Mesodermal cell (in vitro differentiated cells): ENCODE measurements around the gene TRIM36.
A peak's percentile ranks its signal among the peaks of the same experiment; 100 is the strongest.

Experiments used
- H3K27ac ChIP-seq: 2 replicates; pipeline ENCODE4 v1.7.0; 2013; ENCODE audit warnings: mild to moderate bottlenecking, low read depth, low read length, moderate library complexity; ENCODE audit not compliant: severe bottlenecking
- H3K36me3 ChIP-seq: 2 replicates; pipeline ENCODE4 v1.7.1; 2013; ENCODE audit warnings: mild to moderate bottlenecking, low read length, moderate library complexity; ENCODE audit not compliant: control insufficient read depth, insufficient read depth
- H3K4me1 ChIP-seq: one replicate; pipeline ENCODE4 v1.7.1; 2013; ENCODE audit warnings: mild to moderate bottlenecking, low read length; ENCODE audit not compliant: insufficient read depth, control insufficient read depth, poor library complexity, severe bottlenecking
- H3K4me3 ChIP-seq: 2 replicates; pipeline ENCODE4 v1.7.0; 2013; ENCODE audit warnings: low read length, control low read depth, mild to moderate bottlenecking; ENCODE audit not compliant: insufficient read depth, poor library complexity, severe bottlenecking; ENCODE audit errors: extremely low read depth
- H3K9me3 ChIP-seq: 2 replicates; pipeline ENCODE4 v1.7.1; 2013; ENCODE audit warnings: mild to moderate bottlenecking, low read length, moderate library complexity; ENCODE audit not compliant: control insufficient read depth
- WGBS, 2 experiments: methylation state at CpG; one replicate each; pipeline ENCODE4 v1.1.5; 2013; ENCODE audit warnings: missing lambda C conversion rate in 2 of 2; ENCODE audit not compliant: insufficient coverage in 2 of 2; 5-methylcytosine and 5-hydroxymethylcytosine counted together

The TRIM36 gene

DNA sequence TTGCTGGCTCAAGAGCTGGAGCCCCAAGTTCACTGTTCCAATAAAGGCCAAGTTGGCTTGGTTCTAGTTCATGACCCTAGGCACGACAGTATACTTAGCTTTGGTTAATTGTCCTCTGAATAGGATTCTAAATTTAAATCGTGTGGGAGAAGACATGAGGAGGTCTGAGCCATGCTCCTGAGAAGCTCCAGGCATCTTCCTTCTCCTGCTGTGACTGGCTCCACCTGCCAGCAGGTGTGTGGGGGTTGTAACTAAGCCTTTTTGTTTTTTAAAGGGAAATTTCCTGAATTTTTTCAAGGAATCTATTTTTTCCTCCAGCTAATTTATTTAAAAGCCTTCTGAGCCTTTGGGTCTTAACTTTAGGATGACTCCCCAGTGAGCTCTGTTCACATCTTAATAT lies 20.2 kb upstream of the TRIM36 start:
- Histone ChIP-seq H3K4me1 (no peaks in the 10 kb centered on the region), H3K4me3 (no peak overlapping the region), H3K36me3 (no peaks in the 10 kb centered on the region), H3K27ac (no peak overlapping the region), H3K9me3 (no peaks in the 10 kb centered on the region)
- WGBS, 2 experiments = 52 to 54% methylated on average over 2 of the region's 2 CpGs

DNA sequence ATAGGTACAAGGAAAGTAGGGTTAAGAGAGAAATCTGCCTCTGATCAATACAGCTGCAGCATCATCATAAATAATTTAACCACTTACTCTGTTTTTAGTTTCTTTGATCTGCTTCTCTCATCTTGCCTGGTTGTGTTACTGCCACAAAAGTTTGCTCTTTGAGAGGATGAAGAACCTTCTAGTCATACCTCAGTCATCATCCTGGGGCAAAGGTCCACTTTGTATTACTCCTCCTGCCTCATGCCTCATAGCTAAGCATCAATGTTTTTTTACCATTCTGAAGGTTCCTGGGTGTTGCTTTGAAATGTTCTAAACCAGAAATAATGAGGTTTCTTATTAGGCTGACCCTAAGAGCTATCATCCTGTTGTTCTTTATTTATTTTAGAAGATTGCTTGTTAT lies 17.1 kb upstream of the TRIM36 start:
- no peaks in the 10 kb centered on the region for H3K9me3 ChIP-seq
- H3K4me3 ChIP-seq = no peak overlapping the region
- no peaks in the 10 kb centered on the region for H3K4me1 ChIP-seq
- no peaks in the 10 kb centered on the region for H3K36me3 ChIP-seq
- no peak overlapping the region for H3K27ac ChIP-seq

DNA sequence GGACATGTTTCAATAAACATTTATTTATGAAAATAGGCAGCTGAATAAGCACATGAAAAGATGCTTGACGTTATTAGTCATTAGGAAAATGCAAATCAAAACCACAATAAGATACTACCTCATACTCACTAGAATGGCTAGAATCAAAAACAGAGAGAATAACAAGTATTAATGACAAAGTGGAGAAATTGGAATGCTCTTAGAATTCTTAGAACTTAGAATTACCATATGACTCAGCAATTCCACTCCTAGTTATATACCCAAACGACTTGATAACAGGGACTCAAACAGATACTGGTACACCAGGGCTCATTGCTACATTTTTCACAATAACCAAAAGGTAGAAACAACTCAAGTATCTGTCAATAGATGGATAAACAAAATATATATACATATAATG lies 15.1 kb upstream of the TRIM36 start:
- Histone ChIP-seq H3K36me3 (no peaks in the 10 kb centered on the region), H3K4me1 (no peaks in the 10 kb centered on the region), H3K27ac (no peak overlapping the region), H3K9me3 (no peaks in the 10 kb centered on the region), H3K4me3 (no peak overlapping the region)
- WGBS, 2 experiments = no CpG with 5 or more reads among the region's 2 CpGs

DNA sequence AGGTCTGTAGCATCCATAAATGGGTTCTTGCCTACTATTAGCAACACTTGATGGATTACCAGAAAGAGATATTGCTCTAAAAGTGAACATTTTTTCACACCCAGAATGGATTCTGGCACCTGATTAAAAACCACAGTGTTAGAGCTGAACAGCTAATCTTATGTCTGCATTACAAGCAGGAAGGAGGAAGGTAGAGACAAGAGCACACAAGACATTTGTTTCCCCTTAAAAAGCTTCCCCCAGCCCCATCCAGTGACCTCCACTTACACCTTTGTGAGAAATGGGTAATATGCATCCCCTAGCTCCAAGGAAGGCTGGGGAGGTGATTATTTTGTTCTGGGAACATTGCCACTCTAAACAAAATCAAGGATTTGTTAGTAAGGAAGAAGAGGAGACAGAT lies 12.0 kb upstream of the TRIM36 start:
- no peaks in the 10 kb centered on the region for H3K36me3 ChIP-seq
- no peaks in the 10 kb centered on the region for H3K4me1 ChIP-seq
- no peak overlapping the region for H3K4me3 ChIP-seq
- no peak overlapping the region for H3K27ac ChIP-seq
- H3K9me3 ChIP-seq = no peaks in the 10 kb centered on the region

DNA sequence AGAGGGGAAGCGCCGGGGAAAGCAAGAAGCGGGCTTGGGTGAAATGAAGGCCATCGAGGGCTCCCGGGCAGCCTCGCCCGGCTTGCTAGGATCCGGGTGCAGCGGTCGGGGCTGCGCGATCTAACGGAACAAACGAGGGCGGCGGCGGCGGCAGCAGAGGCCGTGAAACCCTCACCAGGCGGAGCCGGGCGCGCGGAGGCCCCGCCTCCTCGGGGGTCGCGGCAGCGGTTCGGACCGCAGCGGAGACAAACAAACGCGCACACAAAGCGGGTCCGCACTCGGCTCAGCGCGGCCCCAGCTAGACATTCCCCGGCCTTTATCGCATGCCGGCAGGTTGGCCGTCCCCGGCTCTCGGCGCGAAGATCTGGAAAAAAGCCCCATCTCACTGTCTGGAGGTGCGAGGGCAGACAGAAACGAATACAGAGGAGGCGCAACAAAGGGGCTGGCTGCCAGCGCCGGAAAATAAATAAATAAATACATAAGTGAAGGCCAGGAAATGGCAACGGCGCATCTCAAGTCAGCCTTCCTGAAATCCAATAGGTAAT lies 10.5 kb upstream of the TRIM36 start:
- Histone ChIP-seq H3K9me3 (no peaks in the 10 kb centered on the region), H3K36me3 (no peaks in the 10 kb centered on the region), H3K27ac (no peak overlapping the region), H3K4me3 (peak overlapping the region; percentile 54), H3K4me1 (no peaks in the 10 kb centered on the region)
- 0% methylated on average over 44 to 47 of the region's 54 CpGs for WGBS, 2 experiments

DNA sequence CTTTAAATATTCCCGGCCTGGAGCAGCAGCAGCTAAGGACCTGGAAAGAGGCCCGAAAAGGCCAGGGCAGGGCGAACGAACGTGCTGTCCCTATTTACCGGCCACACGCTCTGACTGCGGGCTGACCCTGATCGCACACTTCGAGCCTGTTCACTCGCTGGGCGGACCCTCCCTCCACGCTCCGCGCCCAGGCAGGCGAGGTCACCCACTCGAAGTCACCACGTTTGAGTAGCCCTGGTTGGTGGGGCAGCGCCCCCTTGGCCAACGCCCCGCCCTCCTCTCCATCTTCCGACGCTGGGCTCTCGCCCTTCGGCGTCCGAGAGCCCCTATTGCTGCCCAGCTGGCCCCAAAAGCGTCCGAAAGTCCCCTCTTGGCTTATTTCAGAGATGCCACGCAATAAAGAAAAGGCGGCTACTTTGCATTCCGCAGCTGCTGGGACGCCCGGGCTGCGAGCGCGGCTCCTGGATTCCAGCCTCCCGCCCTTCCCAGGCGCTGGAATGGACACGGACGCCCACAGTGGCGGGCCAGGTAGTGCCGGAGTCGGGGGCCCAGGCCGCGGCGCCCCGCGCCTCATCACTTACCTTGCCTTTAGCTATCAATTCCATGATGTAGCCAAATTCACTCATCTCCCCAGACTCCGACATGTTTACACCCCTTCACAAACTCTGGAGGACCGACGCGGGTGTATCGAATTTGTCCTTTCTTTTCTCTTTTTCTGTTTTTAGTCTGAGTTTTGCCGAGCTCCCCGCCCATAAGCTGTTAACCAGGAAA lies 9.9 kb upstream of the TRIM36 start:
- H3K27ac ChIP-seq = no peak overlapping the region
- H3K4me3 ChIP-seq = peak overlapping the region; percentile 54
- no peaks in the 10 kb centered on the region for H3K9me3 ChIP-seq
- H3K36me3 ChIP-seq = no peaks in the 10 kb centered on the region
- 2 to 3% methylated on average over 48 to 49 of the region's 56 CpGs for WGBS, 2 experiments
- no peaks in the 10 kb centered on the region for H3K4me1 ChIP-seq

DNA sequence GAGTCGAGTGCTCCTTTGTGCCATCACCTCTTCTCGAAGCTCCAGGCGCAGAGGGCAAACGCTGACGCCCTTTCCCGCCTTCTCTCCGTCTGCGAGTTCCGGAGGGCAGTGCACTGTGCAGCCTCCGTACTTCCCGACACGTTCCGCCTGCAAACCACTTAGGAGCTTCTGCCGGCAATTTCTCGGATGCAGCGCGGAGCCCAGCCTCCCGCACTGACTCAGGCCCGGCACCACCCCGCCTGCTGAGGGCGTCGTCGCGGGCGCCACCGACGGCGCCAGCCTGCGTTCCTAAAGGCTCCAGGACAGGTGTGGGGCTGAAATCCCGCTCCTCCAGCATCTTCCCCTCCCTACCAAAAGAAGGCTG lies 9.3 kb upstream of the TRIM36 start:
- Histone ChIP-seq H3K9me3 (no peaks in the 10 kb centered on the region), H3K27ac (no peak overlapping the region), H3K4me3 (no peak overlapping the region), H3K4me1 (no peaks in the 10 kb centered on the region), H3K36me3 (no peaks in the 10 kb centered on the region)
- WGBS, 2 experiments = 44% methylated on average over 27 to 30 of the region's 30 CpGs

DNA sequence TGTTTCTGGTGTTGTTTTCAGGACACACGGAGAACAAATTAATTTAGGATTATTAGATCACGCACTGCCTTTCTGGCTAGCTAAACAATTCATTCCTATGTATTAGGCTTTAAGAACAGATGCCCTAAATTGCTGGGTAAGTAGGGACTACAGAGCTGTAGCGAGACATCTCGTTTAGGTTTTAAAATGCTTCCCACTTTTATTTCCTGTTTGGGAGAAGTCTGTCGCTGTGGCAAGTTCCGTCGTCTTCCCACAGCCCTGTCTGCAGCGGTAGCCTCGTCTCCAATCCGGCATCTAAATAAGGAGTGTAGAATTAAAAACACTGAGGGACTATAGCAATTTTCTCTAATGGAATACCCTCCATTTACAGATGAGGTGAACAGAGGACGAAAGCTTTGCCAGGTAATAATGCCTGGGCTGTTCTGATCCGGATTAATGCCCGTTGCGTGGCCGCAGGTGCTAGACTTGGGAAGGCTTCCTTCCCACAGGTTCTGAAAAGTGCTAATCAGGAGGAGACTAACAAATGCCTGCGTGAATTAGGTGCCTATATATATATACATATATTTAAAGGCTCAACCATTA lies 1.3 kb upstream of the TRIM36 start:
- peaks cover 11% of the 10 kb centered on the region for H3K9me3 ChIP-seq
- H3K36me3 ChIP-seq = no peaks in the 10 kb centered on the region
- H3K27ac ChIP-seq = no peak overlapping the region
- 23 to 24% methylated on average over 3 to 5 of the region's 16 CpGs for WGBS, 2 experiments
- peaks cover 5% of the 10 kb centered on the region for H3K4me1 ChIP-seq
- H3K4me3 ChIP-seq = peak overlapping the region; percentile 72

DNA sequence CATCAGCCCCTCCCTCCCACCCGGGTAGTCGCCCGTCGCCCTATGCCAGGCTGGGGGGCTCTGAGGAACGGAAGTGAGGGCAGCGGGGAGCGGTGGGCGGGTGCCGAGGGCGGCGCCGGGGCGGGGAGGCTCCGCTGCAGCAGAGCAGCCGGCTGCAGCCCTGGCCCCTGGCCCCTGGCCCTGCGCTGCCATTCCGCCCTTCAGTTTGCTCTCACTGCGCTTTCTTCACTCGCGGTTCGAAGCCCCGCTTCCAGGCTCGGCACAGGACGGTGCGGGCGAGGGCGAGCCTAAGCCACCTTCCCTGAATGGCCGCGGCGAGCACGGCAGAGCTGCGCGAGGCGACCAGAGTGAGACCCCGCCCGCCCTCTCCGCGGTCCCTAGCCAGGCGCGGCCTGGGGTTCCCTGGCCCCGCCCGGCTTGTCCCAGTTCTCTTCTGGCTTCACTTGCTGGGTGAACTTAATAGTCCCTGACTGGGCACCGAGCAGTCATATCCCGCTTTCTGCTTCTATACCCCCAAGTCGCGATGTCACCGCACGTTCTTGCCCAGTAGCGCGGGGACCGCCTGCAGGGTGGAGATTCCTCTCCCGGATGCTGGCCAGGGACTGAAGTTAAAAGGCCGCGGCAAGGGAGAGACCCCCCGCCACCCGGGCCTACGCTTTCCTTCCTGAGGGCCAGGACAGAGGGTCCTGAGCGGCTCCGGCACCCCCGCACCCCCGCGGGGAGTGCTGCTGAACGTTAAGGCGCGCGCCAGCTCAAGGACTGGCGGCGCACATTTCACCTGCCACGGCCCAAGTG lies 623 bp upstream of the TRIM36 start:
- H3K4me1 ChIP-seq = peaks cover 5% of the 10 kb centered on the region
- H3K9me3 ChIP-seq = peaks cover 17% of the 10 kb centered on the region
- H3K27ac ChIP-seq = no peak overlapping the region
- 0% methylated on average over 54 to 58 of the region's 69 CpGs for WGBS, 2 experiments
- H3K4me3 ChIP-seq = peak overlapping the region; percentile 72
- H3K36me3 ChIP-seq = no peaks in the 10 kb centered on the region

DNA sequence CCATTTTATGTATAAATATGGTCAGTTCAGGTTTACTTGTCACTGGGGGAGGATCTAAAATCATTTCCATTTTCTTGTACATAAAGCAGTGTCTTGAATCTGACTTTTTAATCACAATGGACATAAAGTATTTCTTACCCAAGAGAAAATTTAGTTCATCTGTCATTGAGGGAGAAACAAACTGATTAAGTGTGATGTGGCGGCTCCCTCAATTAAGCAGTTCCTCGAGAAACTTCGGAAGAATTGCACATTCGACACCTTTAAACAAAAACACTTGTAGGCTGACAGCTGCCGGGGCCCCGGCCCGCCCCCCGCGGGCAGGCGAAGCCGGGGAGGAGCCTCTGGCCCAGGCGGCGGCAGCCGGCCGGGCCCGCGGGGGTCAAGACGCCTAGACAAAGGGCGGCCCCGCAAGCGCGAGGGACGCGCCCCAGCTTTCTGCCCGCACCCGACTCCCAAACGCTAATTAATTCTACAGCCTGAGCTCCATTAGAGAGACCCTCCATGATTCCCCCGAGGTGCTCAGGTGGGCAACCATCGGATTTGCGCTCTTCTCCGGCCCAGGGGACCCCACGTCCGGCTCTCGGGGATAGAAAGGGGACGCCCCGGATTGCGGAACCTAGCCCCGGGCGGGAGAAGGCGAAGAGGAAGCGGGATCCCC lies 750 bp downstream of the TRIM36 start:
- H3K9me3 ChIP-seq = peaks cover 23% of the 10 kb centered on the region
- no peaks in the 10 kb centered on the region for H3K36me3 ChIP-seq
- H3K4me3 ChIP-seq = peak overlapping the region; percentile 72
- H3K4me1 ChIP-seq = peaks cover 5% of the 10 kb centered on the region
- no peak overlapping the region for H3K27ac ChIP-seq
- 0 to 2% methylated on average over 19 to 34 of the region's 41 CpGs for WGBS, 2 experiments
